Measurements from ENCODE around the gene PAK4.

DNA sequence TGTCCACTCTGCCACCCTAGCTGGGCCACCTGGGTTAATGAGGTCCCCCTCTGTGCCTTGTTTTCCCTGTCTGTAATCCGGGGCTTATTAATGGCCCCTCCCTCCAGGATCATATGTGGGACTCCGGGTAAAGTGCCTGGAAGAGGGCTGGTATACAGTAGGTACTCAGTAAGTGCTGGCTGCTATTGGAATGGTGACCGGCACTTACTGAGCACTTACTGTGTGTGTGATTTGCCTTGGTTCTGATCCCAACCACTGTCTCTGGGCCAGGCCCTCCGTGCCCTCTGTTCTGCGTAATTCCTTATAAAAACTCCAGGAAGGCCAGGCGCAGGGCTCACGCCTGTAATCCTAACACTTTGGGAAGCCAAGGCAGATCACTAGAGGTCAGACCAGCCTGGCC lies 40.3 kb downstream of the PAK4 start:
- TF ChIP-seq, protein P1, sequence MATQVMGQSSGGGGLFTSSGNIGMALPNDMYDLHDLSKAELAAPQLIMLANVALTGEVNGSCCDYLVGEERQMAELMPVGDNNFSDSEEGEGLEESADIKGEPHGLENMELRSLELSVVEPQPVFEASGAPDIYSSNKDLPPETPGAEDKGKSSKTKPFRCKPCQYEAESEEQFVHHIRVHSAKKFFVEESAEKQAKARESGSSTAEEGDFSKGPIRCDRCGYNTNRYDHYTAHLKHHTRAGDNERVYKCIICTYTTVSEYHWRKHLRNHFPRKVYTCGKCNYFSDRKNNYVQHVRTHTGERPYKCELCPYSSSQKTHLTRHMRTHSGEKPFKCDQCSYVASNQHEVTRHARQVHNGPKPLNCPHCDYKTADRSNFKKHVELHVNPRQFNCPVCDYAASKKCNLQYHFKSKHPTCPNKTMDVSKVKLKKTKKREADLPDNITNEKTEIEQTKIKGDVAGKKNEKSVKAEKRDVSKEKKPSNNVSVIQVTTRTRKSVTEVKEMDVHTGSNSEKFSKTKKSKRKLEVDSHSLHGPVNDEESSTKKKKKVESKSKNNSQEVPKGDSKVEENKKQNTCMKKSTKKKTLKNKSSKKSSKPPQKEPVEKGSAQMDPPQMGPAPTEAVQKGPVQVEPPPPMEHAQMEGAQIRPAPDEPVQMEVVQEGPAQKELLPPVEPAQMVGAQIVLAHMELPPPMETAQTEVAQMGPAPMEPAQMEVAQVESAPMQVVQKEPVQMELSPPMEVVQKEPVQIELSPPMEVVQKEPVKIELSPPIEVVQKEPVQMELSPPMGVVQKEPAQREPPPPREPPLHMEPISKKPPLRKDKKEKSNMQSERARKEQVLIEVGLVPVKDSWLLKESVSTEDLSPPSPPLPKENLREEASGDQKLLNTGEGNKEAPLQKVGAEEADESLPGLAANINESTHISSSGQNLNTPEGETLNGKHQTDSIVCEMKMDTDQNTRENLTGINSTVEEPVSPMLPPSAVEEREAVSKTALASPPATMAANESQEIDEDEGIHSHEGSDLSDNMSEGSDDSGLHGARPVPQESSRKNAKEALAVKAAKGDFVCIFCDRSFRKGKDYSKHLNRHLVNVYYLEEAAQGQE (IDR thresholded peaks at IDR 0.05; ENCODE audit: low read depth): no peak
- no peak for TF ChIP-seq TEAD4 (IDR thresholded peaks at IDR 0.05)
- TF ChIP-seq YY1 (IDR thresholded peaks at IDR 0.05; ENCODE audit: low read depth): no peak
- no peak for TF ChIP-seq RAD21 (IDR thresholded peaks at IDR 0.05; ENCODE audit: low read depth)
- no peak for TF ChIP-seq CEBPB (IDR thresholded peaks at IDR 0.05)
- TF ChIP-seq, protein P2, sequence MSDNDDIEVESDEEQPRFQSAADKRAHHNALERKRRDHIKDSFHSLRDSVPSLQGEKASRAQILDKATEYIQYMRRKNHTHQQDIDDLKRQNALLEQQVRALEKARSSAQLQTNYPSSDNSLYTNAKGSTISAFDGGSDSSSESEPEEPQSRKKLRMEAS (IDR thresholded peaks at IDR 0.05): no peak
- TF ChIP-seq NFIC (IDR thresholded peaks at IDR 0.05): no peak
- no peak for TF ChIP-seq EP300 (IDR thresholded peaks at IDR 0.05; ENCODE audit: borderline replicate concordance)
